Activated CD8-positive, alpha-beta memory T cell treated with anti-CD3 and anti-CD28 coated beads for 1 hour (primary cell): ENCODE results near the gene GNA14.
"Not testable (repeated sequence)": the region's sequence is repeated elsewhere in the genome, so short reads cannot be mapped to it uniquely, and the experiment has no call there.

Experiments used
- DNase-seq, 2 donors: peaks; one replicate each; pipeline ENCODE4 v3.0.0-alpha.2; 2020; ENCODE audit warnings: low read depth in 1 of 2; ENCODE audit errors: extremely low read depth in 1 of 2

Gene GNA14

DNA sequence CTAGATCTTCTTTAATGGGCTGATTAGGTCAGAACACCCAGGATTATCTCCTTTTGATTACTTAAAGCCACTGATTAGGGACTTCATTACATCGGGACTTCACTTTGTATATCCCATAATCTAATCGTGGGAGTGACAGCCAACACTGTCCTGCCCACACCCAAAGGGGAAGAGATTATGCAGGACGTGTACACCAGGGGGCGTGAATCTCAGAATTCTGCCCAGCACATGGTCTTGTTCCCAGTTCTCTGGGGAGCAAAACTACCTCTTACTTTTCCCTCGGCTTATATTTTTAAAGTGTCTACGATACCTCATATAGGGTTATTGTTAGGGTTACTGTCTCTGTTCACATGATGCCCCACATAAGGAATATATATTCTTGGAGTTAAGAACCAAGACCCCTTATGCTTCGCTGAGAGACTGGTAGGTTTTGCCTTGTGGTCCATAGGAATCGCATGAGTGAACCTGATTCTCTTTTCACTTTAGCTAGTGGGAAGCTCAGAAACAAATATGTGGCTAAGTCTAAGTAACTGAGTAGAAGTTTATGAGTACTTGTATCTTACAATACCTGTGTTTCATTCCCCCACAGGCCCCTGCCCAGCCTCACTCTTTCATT, 192.7 kb downstream of the GNA14 start:
- DNase-seq, result peak in 1 of 2 donors; percentile 8

DNA sequence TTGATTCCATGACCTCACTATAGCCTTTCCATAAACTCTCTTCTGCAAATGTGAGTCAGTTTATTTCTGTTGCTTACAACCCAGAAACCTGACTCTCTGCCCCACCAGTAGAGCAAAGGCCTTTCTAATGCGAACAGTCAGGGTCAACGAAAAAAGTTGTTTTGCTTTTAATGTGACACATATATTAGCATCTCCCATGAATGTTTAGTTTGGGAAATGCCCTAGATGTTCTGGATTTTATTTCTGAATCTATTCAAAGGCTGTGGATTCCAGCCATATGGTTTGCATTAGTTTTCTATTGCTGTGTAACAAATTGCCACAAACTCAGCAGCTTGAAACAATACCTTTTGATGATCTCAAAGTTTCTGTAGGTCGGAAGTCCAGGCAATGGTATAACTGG, 193.5 kb downstream of the GNA14 start:
- DNase-seq, result no peak

DNA sequence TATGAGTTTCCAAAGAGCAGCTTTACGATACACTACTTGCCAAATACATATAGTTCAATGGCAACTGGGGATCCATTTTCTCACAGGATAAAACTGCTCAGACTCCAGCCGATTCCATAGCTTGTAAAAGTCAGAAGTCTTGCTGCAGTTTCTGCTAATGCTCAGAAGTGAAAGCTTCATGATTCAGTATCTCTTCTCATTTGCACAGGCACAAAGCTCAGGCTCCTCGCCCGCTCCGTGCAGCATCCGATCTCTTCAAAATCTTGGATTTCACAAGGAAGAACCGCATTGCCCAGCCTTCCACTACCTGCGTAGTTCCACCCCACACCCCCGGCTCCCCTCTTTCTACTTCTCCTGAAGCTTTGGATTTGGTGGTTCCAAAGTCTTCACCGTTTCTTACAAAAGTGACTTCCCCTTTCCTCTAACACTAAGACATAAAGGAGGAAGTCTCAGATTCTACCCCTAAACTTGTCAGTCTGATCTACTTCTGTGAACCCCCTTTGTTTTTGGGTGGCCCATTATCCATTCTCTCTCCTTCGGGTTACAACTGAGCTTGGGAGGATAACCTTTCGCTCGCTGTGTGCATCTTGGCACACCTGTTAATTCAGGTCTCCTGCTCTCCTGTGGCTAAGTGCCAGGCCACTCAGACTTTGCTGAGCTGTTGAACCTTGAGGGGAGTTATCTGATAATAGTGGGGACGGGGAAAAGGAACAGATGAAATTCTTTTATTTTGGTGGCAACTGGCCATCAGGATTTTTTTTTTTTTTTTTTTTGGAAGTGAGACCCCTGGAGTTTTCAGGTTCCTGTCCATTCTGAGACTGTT, 194.1 kb downstream of the GNA14 start:
- DNase-seq, result no peak

DNA sequence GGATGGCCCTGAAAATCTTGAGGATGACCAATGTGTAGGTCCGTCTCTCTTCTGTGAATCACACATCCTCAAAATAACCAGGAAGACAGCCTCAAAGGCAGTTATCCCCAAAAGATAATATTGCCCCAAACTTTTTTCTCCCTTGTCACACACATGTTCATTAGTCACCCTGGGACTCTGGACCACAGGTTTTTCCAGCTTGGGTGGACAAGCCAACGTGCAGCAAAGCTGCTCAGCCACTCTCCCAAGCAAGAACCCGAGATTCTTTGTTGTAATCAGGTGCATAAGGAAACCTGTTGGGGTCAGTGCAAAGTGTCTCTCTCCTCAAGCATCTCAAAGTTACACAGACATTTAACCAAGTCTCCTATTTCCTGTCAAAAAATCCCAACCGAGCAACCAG, 196.6 kb downstream of the GNA14 start:
- no peak for DNase-seq

DNA sequence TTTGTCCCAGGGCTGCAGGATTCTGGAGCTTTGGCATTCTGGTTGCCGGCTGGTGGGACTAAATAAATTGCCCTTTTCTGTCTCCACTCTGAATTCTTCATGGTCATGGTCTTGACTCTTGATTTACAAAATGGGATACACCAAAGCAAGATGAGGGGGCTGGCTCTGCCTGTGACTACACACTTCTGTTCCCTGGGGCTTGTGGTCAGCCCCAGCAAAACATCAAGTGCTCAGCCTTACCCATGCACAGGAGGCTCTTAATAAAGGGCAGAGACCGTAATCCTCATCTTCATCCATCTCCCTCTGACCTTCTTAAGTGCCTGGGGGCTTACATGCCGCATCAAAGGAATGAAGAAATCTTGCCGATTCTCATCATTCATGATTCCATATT, 198.0 kb downstream of the GNA14 start:
- no peak for DNase-seq

DNA sequence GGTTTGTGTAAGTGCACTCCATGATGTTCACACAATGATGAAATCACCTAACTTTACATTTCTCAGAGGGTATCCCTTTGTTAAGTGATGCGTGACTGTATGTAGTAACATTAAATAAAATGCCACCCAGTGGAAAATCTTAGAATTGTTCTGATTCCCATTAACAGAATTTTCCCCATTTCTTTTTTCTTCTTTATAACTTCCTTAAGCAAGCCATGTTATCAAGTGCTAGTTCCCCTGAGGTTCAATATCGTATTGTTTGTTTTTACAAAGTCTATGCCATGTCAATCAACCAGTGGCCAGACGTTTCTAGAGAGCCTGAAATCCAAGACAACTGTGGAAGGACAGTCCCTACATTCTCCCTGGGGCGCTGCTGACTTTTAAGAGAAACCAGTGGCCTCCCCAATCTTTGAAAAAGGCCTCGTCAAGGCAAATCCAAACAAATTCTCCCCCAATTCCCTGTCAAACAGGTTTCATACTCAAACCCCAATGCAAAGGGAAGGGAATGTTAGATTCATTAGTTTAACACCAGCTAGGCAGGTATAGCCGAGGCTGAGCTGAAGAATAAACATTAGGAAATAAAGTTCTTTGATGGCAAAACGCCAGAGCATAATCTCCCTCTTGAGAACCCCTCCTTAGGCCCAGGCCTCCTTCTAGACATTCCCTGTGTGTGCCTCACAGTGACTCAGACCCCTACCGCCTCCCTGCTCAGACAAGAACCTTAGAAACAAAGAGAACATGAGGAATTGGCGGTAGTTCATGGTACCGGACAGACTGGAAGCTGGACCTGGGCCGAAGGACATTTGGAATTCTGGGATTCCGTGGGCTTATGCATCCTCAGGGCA, 198.7 kb downstream of the GNA14 start:
- no peak for DNase-seq

DNA sequence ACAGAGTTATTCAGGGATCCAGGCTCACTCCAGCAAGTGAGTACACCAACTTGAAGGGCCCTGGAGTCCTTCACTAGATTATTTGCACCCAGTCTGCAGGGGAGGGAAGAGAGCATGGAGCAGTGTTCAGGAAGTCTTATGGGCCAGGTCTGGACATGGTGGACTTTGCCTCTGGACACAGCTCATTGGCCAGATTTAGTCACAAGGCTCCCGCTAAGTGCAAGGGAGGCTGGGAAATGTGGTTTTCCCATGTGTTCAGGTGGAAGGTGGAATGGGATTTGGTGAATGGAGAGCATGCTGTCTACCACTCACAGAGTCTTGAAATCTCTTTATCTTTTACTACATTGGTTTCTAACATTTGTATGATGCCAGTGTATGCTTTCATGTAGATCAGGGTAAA, 200.5 kb downstream of the GNA14 start:
- DNase-seq, result no peak

- no peak for DNase-seq
Measured at GRCh38 chr9:77442436-77442835, 205.7 kb downstream of the GNA14 start.

DNA sequence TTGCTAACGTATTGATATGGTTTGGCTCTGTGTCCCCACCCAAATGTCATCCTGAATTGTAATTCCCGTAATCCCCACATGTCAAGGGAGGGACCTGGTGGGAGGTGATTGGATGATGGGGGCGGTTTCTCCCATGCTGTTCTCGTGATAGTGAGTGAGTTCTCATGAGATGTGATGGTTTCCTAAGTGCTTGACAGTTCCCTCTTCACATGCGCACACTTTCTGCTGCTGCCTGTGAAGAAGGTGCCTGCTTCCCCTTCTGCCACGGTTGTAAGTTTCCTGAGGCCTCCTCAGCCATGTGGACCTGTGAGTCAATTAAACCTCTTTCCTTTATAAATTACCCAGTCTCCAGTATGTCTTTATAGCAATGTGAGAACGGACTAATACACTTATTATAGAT, 207.0 kb downstream of the GNA14 start:
- DNase-seq, result not testable (repeated sequence)

- DNase-seq, result no peak
Measured at GRCh38 chr9:77440057-77440456, 208.1 kb downstream of the GNA14 start.

- DNase-seq, result no peak
Measured at GRCh38 chr9:77438653-77439052, 209.5 kb downstream of the GNA14 start.

- no peak for DNase-seq
Measured at GRCh38 chr9:77435688-77436087, 212.4 kb downstream of the GNA14 start.

DNA sequence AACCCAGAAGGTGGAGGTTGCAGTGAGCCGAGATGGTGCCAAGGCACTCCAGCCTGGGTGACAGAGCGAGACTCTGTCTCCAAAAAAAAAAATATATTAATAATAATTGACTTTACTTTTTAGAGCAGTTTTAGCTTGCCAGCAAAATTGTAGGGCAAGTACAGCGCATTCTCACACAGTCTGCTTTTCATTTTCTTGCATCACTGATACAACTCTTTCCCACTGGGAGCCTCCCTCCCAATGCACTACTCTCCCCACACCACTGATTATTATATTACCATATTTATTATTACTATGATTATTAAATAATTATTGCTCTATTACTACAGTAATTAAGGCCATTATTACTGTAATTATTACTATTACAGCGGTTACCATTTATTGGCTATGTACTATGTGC, 212.8 kb downstream of the GNA14 start:
- DNase-seq, result no peak

DNA sequence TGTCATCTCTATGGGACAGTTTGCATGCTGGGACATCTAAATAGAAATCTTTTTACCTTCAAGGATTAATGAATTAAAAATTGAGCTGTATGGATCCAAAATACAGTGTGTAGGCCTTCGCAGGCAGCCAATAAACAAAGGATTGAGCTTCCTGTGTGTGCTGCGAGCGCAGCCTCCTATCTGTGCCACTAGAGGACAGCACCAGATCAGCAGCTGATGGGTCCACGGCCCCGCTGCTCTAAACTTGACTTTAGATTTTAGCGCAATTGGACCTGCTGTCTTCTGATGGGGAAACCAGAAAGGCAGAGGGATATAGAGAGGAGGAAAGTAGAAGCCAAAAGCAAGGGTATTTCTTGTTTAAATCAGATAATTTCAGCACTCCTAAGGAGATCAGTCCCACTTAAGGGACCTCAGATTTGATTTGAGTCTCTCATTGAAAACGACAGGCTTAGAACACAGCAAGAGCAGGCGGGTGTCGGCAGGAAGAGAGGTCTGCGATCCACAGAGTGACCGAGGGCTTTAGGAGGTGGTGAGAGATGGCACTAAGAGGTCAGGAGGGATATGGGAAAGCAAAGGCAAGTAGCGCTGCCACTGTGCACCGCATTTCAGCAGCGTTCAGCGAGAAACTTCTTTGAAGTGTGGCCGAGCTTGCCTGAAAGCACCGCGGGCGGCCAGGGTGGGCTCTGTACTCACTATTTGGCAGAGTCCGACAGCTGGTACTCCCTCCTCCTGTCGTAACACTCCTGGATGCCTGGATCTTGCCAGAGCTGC, 214.3 kb downstream of the GNA14 start:
- peak in 1 of 2 donors; percentile 8 for DNase-seq

- no peak for DNase-seq
Measured at GRCh38 chr9:77432053-77432452, 216.1 kb downstream of the GNA14 start.

- DNase-seq, result no peak
Measured at GRCh38 chr9:77429928-77430327, 218.2 kb downstream of the GNA14 start.

DNA sequence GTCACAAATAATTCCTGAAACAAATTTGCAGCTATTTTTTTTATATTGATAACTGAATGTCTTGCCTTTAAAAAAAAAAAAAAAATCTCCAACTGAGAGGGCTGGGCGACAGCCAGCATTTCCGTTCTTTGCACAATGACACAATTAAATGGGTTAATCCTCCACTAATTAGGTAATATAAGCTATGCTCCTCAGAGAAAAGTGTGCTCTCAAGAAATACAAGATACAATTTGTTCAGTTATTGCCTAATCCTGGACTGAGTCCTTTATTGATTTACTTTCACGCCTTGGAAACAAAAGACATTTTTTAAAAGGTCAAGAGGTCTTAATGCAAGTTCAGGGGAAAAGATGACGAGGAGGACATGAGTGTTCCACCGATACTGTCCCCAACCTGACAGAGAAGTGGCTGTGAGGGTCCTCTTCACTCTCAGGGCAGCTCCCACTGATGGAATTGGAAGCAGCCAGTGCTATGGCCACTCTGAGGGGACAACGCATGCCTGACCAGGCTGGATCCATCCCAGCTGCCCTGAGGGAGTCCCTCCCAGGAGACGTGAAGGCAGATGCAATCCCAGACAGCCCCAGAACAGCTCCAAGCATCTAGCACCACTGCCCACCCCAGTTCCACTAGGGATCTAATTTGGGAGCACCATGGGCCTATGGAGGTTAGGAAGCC, 220.7 kb downstream of the GNA14 start:
- DNase-seq, result no peak

GRCh38 chr9:77426712-77427111, 221.4 kb downstream of the GNA14 start:
- DNase-seq, result no peak

DNA sequence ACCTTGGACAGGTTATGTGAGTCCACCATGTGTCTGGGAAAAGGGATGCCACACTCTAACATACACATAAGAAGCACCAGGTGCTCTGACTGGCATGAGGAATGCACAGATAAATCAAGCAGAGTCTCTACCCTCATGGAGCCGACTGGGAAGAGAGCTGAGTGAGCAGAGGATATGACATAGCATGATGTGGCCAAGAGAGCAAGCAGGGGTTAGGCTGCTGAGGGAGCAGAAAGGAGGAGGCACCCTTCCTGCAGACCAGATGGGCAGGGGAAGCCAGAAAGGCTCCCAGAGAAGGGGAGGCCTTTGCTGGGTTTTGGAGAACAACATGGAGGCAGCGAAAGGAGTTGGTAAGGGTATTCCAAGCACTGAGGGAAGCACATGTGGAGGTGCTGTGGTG, 223.1 kb downstream of the GNA14 start:
- no peak for DNase-seq

DNA sequence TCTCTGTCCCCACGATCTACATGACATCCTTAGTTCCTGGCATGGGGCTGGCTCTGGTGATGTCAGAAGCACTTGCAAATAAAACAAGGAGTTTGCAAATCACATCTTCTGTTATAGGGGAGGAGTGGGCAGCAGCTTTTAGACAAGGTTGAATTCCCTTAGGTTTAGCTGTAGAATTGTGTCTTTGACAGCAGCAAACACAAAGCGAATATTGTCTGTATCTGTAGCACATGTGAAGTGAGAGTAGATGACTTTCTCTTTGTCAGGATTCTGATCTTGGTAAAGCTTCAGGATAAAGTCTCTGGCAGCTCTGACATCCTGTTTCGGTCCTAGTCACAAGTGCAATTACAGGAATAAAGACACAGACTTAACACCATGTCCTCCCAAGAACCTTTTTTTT, 224.3 kb downstream of the GNA14 start:
- no peak for DNase-seq
